WERI-Rb-1 (cell line): ENCODE data around the gene TMEM81.
A peak's percentile ranks its signal among the peaks of the same experiment; 100 is the strongest.

Source experiments
- DNase-seq: peaks from one replicate; pipeline ENCODE4 v3.0.0-alpha.2; 2020
- H3K27ac ChIP-seq: fragments of 250-450 bp; sonication (Bioruptor Pico); 2 replicates; pipeline ENCODE4 v1.5.1; 2020; ENCODE audit warnings: mild to moderate bottlenecking, moderate library complexity
- H3K27me3 ChIP-seq: fragments of 250-450 bp; sonication (Bioruptor Pico); 2 replicates; pipeline ENCODE4 v1.5.1; 2021; ENCODE audit warnings: mild to moderate bottlenecking, low read depth, moderate library complexity; ENCODE audit not compliant: insufficient read depth, severe bottlenecking
- H3K36me3 ChIP-seq: fragments of 250-450 bp; sonication (Bioruptor Pico); 2 replicates; pipeline ENCODE4 v1.5.1; 2020; ENCODE audit warnings: mild to moderate bottlenecking, moderate library complexity
- H3K4me3 ChIP-seq: 2 replicates; pipeline ENCODE4 v1.5.1; 2011; ENCODE audit warnings: low read depth, mild to moderate bottlenecking, control low read depth, low read length
- H3K9me3 ChIP-seq: fragments of 250-450 bp; sonication (Bioruptor Pico); 2 replicates; pipeline ENCODE4 v1.5.1; 2021; ENCODE audit warnings: mild to moderate bottlenecking, moderate library complexity; ENCODE audit not compliant: severe bottlenecking
- CTCF ChIP-seq: IDR thresholded peaks from 2 replicates; pipeline ENCODE4 v1.5.1; 2011; ENCODE audit warnings: low read depth, mild to moderate bottlenecking, control low read depth, inconsistent platforms, low read length

The TMEM81 gene

DNA sequence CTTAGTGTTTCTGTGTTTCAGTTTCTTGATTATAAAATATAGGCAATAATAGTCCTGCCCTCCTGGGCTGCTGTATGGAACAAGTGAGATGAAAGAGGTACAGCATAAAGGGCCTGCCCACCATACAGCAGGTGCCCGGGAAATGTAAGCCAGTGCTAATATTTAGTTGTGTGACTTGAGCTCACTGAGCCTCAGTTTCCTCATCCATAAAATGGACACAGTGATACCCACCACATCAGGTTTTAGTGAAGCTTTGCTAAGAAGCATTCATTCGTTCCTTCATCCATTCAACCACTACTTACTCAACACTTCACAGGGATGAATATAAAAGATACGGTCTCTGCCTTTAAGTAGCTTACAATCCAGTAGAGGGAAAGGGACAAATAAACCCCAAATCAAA lies 21.4 kb downstream of the TMEM81 start:
- no peak for TF ChIP-seq CTCF
- H3K4me3 ChIP-seq, result no peak overlapping the region
- H3K36me3 ChIP-seq, result no peaks in the 10 kb centered on the region
- no peak overlapping the region for H3K27ac ChIP-seq
- H3K9me3 ChIP-seq, result no peaks in the 10 kb centered on the region
- no peaks in the 10 kb centered on the region for H3K27me3 ChIP-seq
- DNase-seq, result no peak

DNA sequence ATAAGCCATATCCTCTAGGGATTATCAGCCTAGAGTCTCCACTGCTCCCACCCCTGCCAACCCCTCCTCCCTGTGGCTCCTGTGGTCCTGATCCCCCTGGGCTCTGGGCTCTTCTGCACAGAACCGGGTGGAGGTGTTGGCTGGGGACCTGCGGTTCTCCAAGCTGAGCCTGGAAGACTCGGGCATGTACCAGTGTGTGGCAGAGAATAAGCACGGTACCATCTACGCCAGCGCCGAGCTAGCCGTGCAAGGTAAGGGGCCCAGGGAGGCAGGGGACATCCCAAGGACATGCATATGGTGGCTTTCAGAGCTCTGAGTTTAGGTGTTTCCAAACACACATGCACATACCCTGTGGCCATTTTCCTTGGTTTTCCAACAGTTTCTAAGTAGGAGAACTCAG lies 21.9 kb downstream of the TMEM81 start:
- H3K27me3 ChIP-seq, result no peaks in the 10 kb centered on the region

GRCh38 chr1:205061665-205062069 lies 22.6 kb downstream of the TMEM81 start:
- Histone ChIP-seq H3K27ac (peak overlapping the region; percentile 11; the same call in 1 of the 2 replicates), H3K36me3 (no peaks in the 10 kb centered on the region), H3K9me3 (no peaks in the 10 kb centered on the region), H3K27me3 (no peaks in the 10 kb centered on the region), H3K4me3 (no peak overlapping the region)
- DNase-seq, result peak; percentile 99
- TF ChIP-seq CTCF, result peak; percentile 99

More for the DNA sequence above, 21.9 kb downstream of the TMEM81 start:
- H3K27ac ChIP-seq, result no peak overlapping the region
- no peaks in the 10 kb centered on the region for H3K9me3 ChIP-seq
- no peak overlapping the region for H3K4me3 ChIP-seq
- no peaks in the 10 kb centered on the region for H3K36me3 ChIP-seq
- DNase-seq, result peak; percentile 62
- no peak for TF ChIP-seq CTCF

DNA sequence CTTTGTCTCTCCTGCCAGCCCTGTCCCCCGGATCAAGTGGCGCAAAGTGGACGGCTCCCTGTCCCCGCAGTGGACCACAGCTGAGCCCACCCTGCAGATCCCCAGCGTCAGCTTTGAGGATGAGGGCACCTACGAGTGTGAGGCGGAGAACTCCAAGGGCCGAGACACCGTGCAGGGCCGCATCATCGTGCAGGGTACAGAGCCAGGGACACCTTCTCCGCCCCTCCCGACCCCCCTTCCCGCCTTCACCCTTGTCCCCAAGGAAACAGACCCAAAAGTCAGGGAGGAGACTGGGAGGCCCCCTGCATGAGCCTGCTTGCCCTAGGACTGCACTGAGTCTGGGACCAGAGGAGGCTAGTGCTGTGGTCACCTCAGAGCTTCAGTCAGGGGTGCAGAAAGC lies 23.0 kb downstream of the TMEM81 start:
- no peaks in the 10 kb centered on the region for H3K36me3 ChIP-seq
- peak; percentile 34 for DNase-seq

GRCh38 chr1:205060746-205061145 lies 23.5 kb downstream of the TMEM81 start:
- Histone ChIP-seq H3K9me3 (no peaks in the 10 kb centered on the region), H3K27me3 (no peaks in the 10 kb centered on the region), H3K36me3 (no peaks in the 10 kb centered on the region), H3K27ac (no peak overlapping the region; the same call in 1 of the 2 replicates), H3K4me3 (no peak overlapping the region)
- TF ChIP-seq CTCF, result no peak
- DNase-seq, result peak; percentile 37

More for the DNA sequence above, 23.0 kb downstream of the TMEM81 start:
- Histone ChIP-seq H3K27ac (peak overlapping the region; percentile 2; the same call in 1 of the 2 replicates), H3K9me3 (no peaks in the 10 kb centered on the region), H3K27me3 (no peaks in the 10 kb centered on the region), H3K4me3 (no peak overlapping the region)
- TF ChIP-seq CTCF, result no peak

- no peak for TF ChIP-seq CTCF
- no peak overlapping the region for H3K27ac ChIP-seq
- H3K27me3 ChIP-seq, result no peaks in the 10 kb centered on the region
- no peaks in the 10 kb centered on the region for H3K36me3 ChIP-seq
- no peaks in the 10 kb centered on the region for H3K9me3 ChIP-seq
- no peak overlapping the region for H3K4me3 ChIP-seq
- DNase-seq, result no peak
Observed at GRCh38 chr1:205059660-205060059, 24.6 kb downstream of the TMEM81 start.
